Testis (tissue), 3 donors: ENCODE measurements around the gene REPS2. TPM values are rescaled to one million over a fixed set of nuclear protein-coding genes. Genes with fewer than 3 reads are reported as not detected.

Source experiments
- DNase-seq: peaks from one replicate; pipeline ENCODE4 v3.0.0-alpha.2; 2019
- H3K27ac ChIP-seq, 2 donors: fragments of 200-600 bp; sonication (generic); one replicate each; pipeline ENCODE4 v1.5.1; 2019
- H3K27me3 ChIP-seq: fragments of 200-600 bp; sonication (generic); one replicate; pipeline ENCODE4 v1.5.1; 2019
- H3K36me3 ChIP-seq: fragments of 200-600 bp; sonication (generic); one replicate; pipeline ENCODE4 v1.5.1; 2017; ENCODE audit warnings: low read depth; ENCODE audit errors: missing control alignments
- H3K4me1 ChIP-seq: fragments of 200-600 bp; sonication (generic); one replicate; pipeline ENCODE4 v1.5.1; 2019
- H3K4me3 ChIP-seq, 2 donors: fragments of 200-600 bp; sonication (generic); one replicate each; pipeline ENCODE4 v1.5.1; 2017 to 2019
- H3K9me3 ChIP-seq: fragments of 200-600 bp; sonication (generic); one replicate; pipeline ENCODE4 v1.5.1; 2017
- CTCF ChIP-seq, 3 experiments: fragments of 450-650 bp in 2 of 3; fragments of 200-600 bp in 1 of 3; sonication (generic) in 1 of 3; IDR thresholded peaks; one replicate each; pipeline ENCODE4 v1.5.1; 2016 to 2019; ENCODE audit warnings: antibody characterized with exemption in 3 of 3, mild to moderate bottlenecking in 2 of 3, moderate library complexity in 1 of 3
- POLR2A ChIP-seq: fragments of 450-650 bp; IDR thresholded peaks from one replicate; pipeline ENCODE4 v1.6.1; 2017; ENCODE audit warnings: antibody characterized with exemption, mild to moderate bottlenecking, moderate library complexity
- WGBS, 2 donors: methylation state at CpG; one replicate each; pipeline ENCODE4 v1.1.5; 2018; 5-methylcytosine and 5-hydroxymethylcytosine counted together
- intact Hi-C: fragments of 100-400 bp; cut with DNase I; formaldehyde crosslinking; loops from one replicate; pipeline ENCODE4 v1.15.1; 2023; ENCODE audit warnings: low total_unique reads
- polyA plus RNA-seq: library from polyadenylated mRNA; stranded (reverse); fragments of 350-450 nt; fragmentation: Illumina TruSeq; extraction: RNeasy Lipid Tissue Mini Kit (QIAGEN cat#74804); gene quantifications from one replicate; pipeline ENCODE4 v1.2.3, GENCODE V29; 2014; ENCODE audit warnings: low read depth, low replicate concordance; ENCODE audit not compliant: insufficient read depth
- total RNA-seq, 2 donors: library from RNA; depleted of rRNA; stranded (reverse); fragments of >200 nt; gene quantifications; one replicate each; pipeline ENCODE4 v1.2.3, GENCODE V29; 2016

Gene REPS2
- total and polyA plus RNA-seq, 3 donors from 2014 or later, result 6.7 to 19.6 (median 13.2) TPM

- no peak for TF ChIP-seq POLR2A
- no peak for TF ChIP-seq CTCF (IDR thresholded peaks at IDR 0.05)
- DNase-seq, result no peak
- intact Hi-C loops, result no loop called here
- 62 to 66% methylated on average over 3 of the region's 3 CpGs for WGBS, 2 donors
- no peaks in the 10 kb centered on the region for H3K9me3 ChIP-seq
- H3K27me3 ChIP-seq, result no peaks in the 10 kb centered on the region
- H3K4me1 ChIP-seq, result no peaks in the 10 kb centered on the region
- peak overlapping the region in 1 of 2 donors; percentile 68 for H3K27ac ChIP-seq
- no peaks in the 10 kb centered on the region for H3K36me3 ChIP-seq
- no peak overlapping the region for H3K4me3 ChIP-seq
Measured at GRCh38 chrX:17182317-17182716, 235.9 kb downstream of the REPS2 start.

- Histone ChIP-seq H3K27ac (no peak overlapping the region), H3K4me1 (no peaks in the 10 kb centered on the region), H3K27me3 (no peaks in the 10 kb centered on the region), H3K4me3 (no peak overlapping the region), H3K36me3 (no peaks in the 10 kb centered on the region), H3K9me3 (no peaks in the 10 kb centered on the region)
- TF ChIP-seq POLR2A, result no peak
- no peak for TF ChIP-seq CTCF (IDR thresholded peaks at IDR 0.05)
- WGBS, 2 donors, result 80 to 86% methylated on average over 2 of the region's 2 CpGs
- intact Hi-C loops, result no loop called here
- DNase-seq, result no peak
Measured at GRCh38 chrX:17183566-17183965, 237.1 kb downstream of the REPS2 start.

GRCh38 chrX:17185431-17185830 is 239.0 kb downstream of the REPS2 start:
- H3K27me3 ChIP-seq, result no peaks in the 10 kb centered on the region
- 75 to 83% methylated on average over 2 to 5 of the region's 5 CpGs for WGBS, 2 donors

GRCh38 chrX:17187136-17187756 is 240.8 kb downstream of the REPS2 start:
- Histone ChIP-seq H3K9me3 (no peaks in the 10 kb centered on the region), H3K36me3 (no peaks in the 10 kb centered on the region), H3K4me3 (no peak overlapping the region), H3K27ac (no peak overlapping the region), H3K4me1 (no peaks in the 10 kb centered on the region), H3K27me3 (no peaks in the 10 kb centered on the region)
- no peak for DNase-seq
- WGBS, 2 donors, result 39 to 47% methylated on average over 3 to 7 of the region's 7 CpGs
- intact Hi-C loops, result no loop called here
- TF ChIP-seq POLR2A (no peak), CTCF (IDR thresholded peaks at IDR 0.05) (no peak)

More at GRCh38 chrX:17185431-17185830, 239.0 kb downstream of the REPS2 start:
- no peak for DNase-seq
- H3K4me3 ChIP-seq, result no peak overlapping the region
- intact Hi-C loops, result no loop called here
- no peak for TF ChIP-seq CTCF (IDR thresholded peaks at IDR 0.05)
- TF ChIP-seq POLR2A, result no peak
- no peaks in the 10 kb centered on the region for H3K9me3 ChIP-seq
- no peak overlapping the region for H3K27ac ChIP-seq
- H3K36me3 ChIP-seq, result no peaks in the 10 kb centered on the region
- no peaks in the 10 kb centered on the region for H3K4me1 ChIP-seq

GRCh38 chrX:17192106-17192505 is 245.6 kb downstream of the REPS2 start:
- 91 to 97% methylated on average over 8 of the region's 8 CpGs for WGBS, 2 donors
- no peaks in the 10 kb centered on the region for H3K4me1 ChIP-seq
- no peaks in the 10 kb centered on the region for H3K36me3 ChIP-seq
- no peak overlapping the region for H3K27ac ChIP-seq
- H3K4me3 ChIP-seq, result no peak overlapping the region
- TF ChIP-seq POLR2A, result no peak
- no peak for TF ChIP-seq CTCF (IDR thresholded peaks at IDR 0.05)
- DNase-seq, result no peak
- H3K9me3 ChIP-seq, result no peaks in the 10 kb centered on the region
- intact Hi-C loops, result no loop called here
- H3K27me3 ChIP-seq, result no peaks in the 10 kb centered on the region
